Measurements from ENCODE around the gene ZNF511. TPM values are rescaled to one million over a fixed set of nuclear protein-coding genes. Genes with fewer than 3 reads are reported as not detected.

ZNF511 gene
- total RNA-seq, 1 experiment from 2014 or later, result 49.0 TPM

DNA sequence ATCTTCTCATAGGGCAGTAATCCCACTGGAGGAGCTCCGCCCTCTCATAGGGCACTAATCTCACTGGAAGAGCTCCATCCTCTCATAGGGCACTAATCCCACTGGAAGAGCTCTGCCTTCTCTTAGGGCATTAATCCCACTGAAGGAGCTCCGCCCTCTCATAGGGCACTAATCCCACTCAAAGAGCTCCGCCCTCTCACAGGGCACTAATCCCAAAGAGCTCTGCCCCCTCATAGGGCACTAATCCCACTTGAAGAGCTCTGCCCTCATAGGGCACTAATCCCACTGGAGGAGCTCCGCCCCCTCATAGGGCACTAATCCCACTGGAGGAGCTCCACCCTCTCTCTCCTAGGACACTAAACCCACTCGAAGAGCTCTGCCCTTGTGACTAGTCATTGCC lies 52.5 kb downstream of the ZNF511 start:
- H3K36me3 ChIP-seq (ENCODE audit: control insufficient read depth in 1 of 2, insufficient read depth in 2 of 2, low read length in 2 of 2), result no peaks in the 10 kb centered on the region; a peak in 2 of 4 replicates
- ChIA-PET CTCF (no interaction called here), POLR2A (no interaction called here), RAD21 (ENCODE audit: low non-redundant PET in 1 of 2, low total read pairs in 2 of 2, uncharacterized antibody in 2 of 2, unreplicated experiment in 2 of 2) (interaction anchor here in 1 of 2 experiments (0.7 kb wide), 1 partner anchor 12 kb away, joined by 3 read pairs; no protein-coding TSS in a partner anchor)
- H3K4me1 ChIP-seq (ENCODE audit: control insufficient read depth in 1 of 2, insufficient read depth in 2 of 2, low read length in 2 of 2), result peaks cover 3 to 5% of the 10 kb centered on the region in 2 experiments; a peak in 2 of 4 replicates
- H3K27ac ChIP-seq (ENCODE audit: low read depth, low read length), result no peak overlapping the region
- H3K4me3 ChIP-seq (replicated peaks in 1 of 2; ENCODE audit: low read depth in 1 of 2, low read length in 2 of 2), result no peak overlapping the region
- no peak for TF ChIP-seq POLR2A (IDR thresholded peaks at IDR 0.05; ENCODE audit: borderline replicate concordance, extremely low read depth, insufficient read depth, insufficient read length)
- TF ChIP-seq EZH2phosphoT487 (IDR thresholded peaks at IDR 0.05; ENCODE audit: borderline replicate concordance), result no peak
- no peak for TF ChIP-seq FOSL1 (IDR thresholded peaks at IDR 0.05; ENCODE audit: low read depth)
- TF ChIP-seq ELF1 (IDR thresholded peaks at IDR 0.05; ENCODE audit: borderline replicate concordance, low read depth), result no peak
- no peak for TF ChIP-seq ZFX (IDR thresholded peaks at IDR 0.05)
- TF ChIP-seq ZNF274 (IDR thresholded peaks at IDR 0.05; ENCODE audit: low read depth, low read length), result no peak
- TF ChIP-seq SP1 (IDR thresholded peaks at IDR 0.05; ENCODE audit: low read depth), result no peak
- TF ChIP-seq SRF (IDR thresholded peaks at IDR 0.05; ENCODE audit: low read depth), result no peak
- no peak for TF ChIP-seq CEBPB (IDR thresholded peaks at IDR 0.05; ENCODE audit: low read depth)
- TF ChIP-seq, protein P1, sequence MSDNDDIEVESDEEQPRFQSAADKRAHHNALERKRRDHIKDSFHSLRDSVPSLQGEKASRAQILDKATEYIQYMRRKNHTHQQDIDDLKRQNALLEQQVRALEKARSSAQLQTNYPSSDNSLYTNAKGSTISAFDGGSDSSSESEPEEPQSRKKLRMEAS (IDR thresholded peaks at IDR 0.05), result no peak
- no peak for TF ChIP-seq CBX3 (IDR thresholded peaks at IDR 0.05; ENCODE audit: low read depth)
- TF ChIP-seq RAD21 (IDR thresholded peaks at IDR 0.05; ENCODE audit: low read depth), result no peak
- no peak for TF ChIP-seq POLR2AphosphoS5 (IDR thresholded peaks at IDR 0.05; ENCODE audit: low read depth, low read length)
- TF ChIP-seq SIN3A (IDR thresholded peaks at IDR 0.05; ENCODE audit: low read depth), result no peak
- TF ChIP-seq, protein P2, sequence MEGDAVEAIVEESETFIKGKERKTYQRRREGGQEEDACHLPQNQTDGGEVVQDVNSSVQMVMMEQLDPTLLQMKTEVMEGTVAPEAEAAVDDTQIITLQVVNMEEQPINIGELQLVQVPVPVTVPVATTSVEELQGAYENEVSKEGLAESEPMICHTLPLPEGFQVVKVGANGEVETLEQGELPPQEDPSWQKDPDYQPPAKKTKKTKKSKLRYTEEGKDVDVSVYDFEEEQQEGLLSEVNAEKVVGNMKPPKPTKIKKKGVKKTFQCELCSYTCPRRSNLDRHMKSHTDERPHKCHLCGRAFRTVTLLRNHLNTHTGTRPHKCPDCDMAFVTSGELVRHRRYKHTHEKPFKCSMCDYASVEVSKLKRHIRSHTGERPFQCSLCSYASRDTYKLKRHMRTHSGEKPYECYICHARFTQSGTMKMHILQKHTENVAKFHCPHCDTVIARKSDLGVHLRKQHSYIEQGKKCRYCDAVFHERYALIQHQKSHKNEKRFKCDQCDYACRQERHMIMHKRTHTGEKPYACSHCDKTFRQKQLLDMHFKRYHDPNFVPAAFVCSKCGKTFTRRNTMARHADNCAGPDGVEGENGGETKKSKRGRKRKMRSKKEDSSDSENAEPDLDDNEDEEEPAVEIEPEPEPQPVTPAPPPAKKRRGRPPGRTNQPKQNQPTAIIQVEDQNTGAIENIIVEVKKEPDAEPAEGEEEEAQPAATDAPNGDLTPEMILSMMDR (IDR thresholded peaks at IDR 0.05 in 2 of 3, conservative IDR thresholded peaks at IDR 0.05 in 1 of 3; ENCODE audit: borderline replicate concordance in 1 of 3, insufficient read depth in 1 of 3, low read depth in 2 of 3, low read length in 2 of 3), result no peak
- TF ChIP-seq, protein P3, sequence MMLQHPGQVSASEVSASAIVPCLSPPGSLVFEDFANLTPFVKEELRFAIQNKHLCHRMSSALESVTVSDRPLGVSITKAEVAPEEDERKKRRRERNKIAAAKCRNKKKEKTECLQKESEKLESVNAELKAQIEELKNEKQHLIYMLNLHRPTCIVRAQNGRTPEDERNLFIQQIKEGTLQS (IDR thresholded peaks at IDR 0.05), result no peak
- TF ChIP-seq, protein P4, sequence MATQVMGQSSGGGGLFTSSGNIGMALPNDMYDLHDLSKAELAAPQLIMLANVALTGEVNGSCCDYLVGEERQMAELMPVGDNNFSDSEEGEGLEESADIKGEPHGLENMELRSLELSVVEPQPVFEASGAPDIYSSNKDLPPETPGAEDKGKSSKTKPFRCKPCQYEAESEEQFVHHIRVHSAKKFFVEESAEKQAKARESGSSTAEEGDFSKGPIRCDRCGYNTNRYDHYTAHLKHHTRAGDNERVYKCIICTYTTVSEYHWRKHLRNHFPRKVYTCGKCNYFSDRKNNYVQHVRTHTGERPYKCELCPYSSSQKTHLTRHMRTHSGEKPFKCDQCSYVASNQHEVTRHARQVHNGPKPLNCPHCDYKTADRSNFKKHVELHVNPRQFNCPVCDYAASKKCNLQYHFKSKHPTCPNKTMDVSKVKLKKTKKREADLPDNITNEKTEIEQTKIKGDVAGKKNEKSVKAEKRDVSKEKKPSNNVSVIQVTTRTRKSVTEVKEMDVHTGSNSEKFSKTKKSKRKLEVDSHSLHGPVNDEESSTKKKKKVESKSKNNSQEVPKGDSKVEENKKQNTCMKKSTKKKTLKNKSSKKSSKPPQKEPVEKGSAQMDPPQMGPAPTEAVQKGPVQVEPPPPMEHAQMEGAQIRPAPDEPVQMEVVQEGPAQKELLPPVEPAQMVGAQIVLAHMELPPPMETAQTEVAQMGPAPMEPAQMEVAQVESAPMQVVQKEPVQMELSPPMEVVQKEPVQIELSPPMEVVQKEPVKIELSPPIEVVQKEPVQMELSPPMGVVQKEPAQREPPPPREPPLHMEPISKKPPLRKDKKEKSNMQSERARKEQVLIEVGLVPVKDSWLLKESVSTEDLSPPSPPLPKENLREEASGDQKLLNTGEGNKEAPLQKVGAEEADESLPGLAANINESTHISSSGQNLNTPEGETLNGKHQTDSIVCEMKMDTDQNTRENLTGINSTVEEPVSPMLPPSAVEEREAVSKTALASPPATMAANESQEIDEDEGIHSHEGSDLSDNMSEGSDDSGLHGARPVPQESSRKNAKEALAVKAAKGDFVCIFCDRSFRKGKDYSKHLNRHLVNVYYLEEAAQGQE (IDR thresholded peaks at IDR 0.05; ENCODE audit: low read depth), result no peak
- TF ChIP-seq JUND (IDR thresholded peaks at IDR 0.05), result no peak
- H3K79me2 ChIP-seq (ENCODE audit: insufficient read depth, low read length), result peaks cover 6% of the 10 kb centered on the region; the same call in 1 of the 2 replicates
- no peaks in the 10 kb centered on the region for H3K9me2 ChIP-seq (ENCODE audit: insufficient read depth)
- no peaks in the 10 kb centered on the region for H3K9me3 ChIP-seq (ENCODE audit: control insufficient read depth in 1 of 2, insufficient read depth in 1 of 2, low read depth in 1 of 2, low read length in 2 of 2)
- H3K27me3 ChIP-seq (ENCODE audit: insufficient read depth, low read length), result no peaks in the 10 kb centered on the region
- DNase-seq (ENCODE audit: low read depth, low spot score) (no peak), ATAC-seq (no peak)
- intact Hi-C loops (cut with micrococcal nuclease), result no loop called here
- no peaks in the 10 kb centered on the region for H4K20me1 ChIP-seq (ENCODE audit: insufficient read depth)
- no peak overlapping the region for H2AFZ ChIP-seq (ENCODE audit: low read depth, low read length, poor library complexity, severe bottlenecking)
- no peak overlapping the region for H3K9ac ChIP-seq (ENCODE audit: low read length)
- H3K4me2 ChIP-seq (ENCODE audit: low read length), result no peak overlapping the region
- no TSS peak for BruUV-seq (replicated peaks)

All from HCT116 (cell line).